HG03039 (cell line): ENCODE measurements around the gene PRKCZ.

Experiments used
- ATAC-seq: cut with Tn5 transposase; IDR thresholded peaks from one replicate; pipeline ENCODE4 v1.9.1; 2021; ENCODE audit warnings: mild to moderate bottlenecking, moderate library complexity; ENCODE audit not compliant: unreplicated experiment

Gene PRKCZ

DNA sequence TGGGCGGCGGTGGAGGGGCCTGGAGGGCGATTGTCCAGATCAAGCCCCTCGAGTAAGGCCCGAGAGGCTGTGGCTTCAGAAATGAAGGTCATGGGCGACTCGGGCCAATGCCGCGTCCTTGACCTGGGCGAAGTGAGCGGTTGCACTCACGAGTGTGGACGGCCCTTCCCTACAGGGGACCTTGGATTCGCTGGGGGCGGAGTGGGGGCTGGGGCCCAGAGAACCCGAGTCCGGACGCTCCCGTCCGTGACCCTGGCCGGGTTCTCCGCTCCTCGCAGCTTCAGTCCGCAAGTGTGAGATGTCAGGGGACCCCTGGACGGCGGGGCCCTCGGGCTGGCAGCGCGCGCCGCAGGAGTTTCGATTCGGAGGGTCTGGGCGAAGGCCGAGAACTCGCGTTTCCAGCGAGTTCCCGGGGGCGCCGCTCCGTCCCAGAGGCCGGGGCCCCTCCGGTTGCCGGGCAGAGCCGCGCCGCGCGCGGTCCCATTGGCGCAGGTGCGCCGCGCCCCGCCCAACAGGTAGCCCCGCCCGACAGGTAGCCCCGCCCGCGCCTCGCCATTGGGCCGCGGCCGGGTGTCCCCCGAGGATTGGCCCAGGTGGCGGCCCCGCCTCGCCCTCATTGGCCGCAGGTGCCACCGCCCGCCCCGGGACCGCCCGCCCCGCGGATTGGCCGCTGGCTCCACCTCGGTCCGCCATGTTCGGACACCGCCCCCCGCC, at the start of gene PRKCZ:
PRKCZ (plus strand) TSS at position 694 of the 714 bp plus-strand sequence. CDS start 220 bp downstream, outside the sequence.
- ATAC-seq, result peak; percentile 52

DNA sequence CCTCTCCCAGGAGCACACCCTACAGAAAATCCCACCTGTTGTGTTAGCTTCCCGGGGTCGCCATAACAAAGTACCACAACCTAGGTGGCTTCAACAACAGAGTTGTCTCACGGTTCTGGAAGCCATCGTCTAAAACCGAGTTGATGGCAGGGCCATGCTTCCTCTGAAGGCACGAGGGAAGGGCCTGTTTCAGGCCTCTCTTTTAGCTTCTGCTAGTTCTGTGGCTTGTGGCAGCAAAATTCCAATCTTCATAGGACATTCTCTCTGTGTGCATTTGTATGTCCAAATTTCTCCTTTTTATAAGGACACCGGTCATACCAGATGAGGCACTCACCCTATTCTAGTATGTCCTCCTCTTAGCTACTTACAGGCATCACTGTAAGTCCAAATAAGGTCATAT, 49.8 kb upstream of the PRKCZ start:
- ATAC-seq, result no peak

DNA sequence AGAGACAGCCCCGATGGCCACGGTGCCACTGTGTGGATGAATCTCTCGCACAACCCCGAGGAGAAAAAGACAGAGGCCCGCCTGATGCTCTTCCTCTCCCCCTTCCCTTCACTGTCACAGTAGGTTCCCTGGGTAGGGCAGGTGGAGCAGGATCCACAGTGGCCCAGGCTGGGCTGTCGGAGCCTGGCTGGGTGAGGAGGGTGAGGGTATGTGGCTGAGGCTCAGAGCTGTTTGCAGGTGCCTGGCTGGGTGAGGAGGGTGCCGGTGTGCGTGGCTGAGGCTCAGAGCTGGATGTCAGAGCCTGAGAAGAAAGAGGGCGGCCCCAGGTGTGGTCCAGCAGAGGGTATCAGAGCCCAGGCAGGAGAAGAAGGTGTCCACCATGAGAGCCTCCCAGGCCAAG, 49.4 kb upstream of the PRKCZ start:
- no peak for ATAC-seq

DNA sequence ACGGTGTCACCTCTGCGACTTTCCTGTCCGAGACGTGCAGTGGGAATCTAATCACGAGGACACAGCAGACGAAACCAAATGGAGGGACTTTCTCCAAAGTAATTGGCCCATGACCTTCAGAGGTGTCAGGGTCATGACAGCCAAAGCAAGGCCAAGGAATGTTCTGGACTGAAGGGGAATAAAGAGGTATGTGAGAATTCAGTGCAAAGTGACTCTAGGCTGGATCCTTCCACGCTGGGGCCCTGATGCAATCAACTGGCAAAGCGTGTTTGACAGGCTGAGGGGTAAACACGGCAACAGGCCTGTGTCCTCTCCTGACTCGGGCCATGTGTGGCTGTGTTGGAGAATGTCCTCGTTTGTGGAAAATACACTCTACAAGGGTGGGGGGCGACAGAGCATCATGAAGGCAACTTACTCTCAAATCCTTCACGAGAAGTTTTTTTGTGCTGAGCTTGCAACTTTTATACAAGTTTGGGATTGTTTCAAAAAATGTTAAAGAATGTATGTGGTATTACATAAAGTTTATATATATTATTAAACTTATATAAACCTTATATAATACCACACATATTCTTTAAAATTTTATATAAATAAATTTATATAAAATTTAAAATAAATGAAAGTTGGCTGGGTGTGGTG, 48.3 kb upstream of the PRKCZ start:
- no peak for ATAC-seq

DNA sequence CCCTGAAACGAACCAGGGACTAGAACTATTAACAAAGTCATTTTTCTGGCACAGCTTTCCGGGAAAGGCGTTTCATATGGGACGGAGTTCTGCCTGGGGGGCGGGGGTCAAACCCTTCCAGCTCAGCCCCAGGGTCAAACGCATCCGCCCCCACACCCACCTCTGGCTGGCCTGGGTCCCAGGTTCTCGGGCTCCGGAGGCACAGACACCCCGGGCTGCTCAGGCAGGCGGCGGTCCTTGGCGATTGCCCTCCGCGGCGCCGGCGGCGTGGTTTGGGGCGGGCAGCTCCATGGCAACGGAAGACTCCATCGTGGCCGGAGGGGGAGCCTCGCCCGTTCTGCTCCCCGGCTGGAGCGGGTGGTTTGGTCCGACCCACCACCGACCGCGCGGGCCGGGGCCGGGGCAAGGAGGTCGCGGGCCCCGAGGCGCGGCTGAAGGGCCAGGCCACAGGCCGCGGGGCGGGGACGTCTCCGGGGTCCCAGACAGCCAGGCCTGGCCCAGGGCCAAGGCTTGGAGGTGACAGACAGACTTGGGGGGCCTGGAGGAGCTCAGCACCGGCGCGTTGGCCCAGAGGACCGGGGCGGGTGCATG, 46.6 kb upstream of the PRKCZ start, which contains the start of gene CFAP74:
CFAP74 (minus strand) TSS at position 246 of the 591 bp plus-strand sequence. CDS start 12,830 bp downstream, outside the sequence.
- no peak for ATAC-seq

DNA sequence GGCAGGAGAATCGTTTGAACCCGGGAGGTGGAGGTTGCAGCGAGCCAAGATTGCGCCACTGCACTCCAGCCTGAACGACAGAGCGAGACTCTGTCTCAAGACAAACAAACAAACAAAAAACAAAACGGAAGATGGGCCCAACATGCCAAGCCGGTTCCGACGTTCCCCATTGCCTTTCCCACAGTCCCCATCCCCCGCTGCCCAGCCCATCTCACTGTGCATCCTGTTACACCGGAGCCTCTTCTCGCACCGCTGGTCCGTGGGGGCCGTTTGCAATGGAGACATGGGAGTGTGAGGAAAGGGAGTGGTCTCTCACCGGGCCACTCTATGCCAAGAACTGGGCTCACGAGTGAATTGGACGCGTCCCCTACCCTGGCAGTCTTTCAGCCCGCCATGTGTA, 45.4 kb upstream of the PRKCZ start:
- no peak for ATAC-seq

DNA sequence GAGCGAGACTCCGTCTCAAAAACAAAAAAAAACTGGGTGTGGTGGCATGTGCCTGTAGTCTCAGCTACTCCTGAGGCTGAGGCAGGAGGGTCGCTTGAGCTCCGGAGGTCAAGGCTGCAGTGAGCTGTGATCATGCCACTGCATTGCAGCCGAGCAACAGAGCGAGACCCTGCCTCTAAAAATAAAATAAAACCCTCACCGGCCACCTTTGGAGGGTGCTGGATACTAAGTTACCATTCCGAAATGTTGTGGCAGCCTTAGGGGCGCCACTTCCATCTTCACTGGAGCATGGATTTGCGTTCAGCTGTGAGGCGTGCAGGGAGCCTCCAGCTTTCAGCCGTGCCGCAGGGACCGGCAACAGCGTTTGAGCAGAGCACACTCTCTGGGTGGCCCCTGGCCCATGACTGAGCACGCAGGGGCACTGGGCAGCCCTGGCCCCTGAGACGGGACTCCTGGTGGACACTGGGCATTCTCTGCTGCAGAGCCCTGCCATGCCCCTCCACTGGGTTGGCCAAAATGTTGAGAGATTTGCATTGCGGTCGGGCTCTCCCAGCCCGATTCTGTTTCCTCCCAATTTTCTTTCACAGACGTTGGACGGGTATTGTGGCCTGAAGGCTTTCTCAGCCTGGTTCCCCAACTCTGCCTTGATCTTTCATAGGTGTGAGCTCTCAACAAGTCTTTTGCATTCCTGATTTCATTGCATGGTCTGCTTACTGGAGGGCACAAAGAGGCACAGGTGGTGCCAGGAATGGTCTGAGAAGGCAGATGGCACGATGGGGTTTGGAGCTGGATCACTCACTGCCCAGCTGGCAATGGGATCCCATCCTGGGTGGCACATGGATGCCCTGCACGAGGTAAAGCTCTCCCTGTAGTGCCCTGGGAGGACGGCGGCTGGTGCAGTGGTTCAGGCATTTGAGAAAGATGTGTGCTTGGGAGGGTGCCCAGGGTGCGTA, 40.8 kb upstream of the PRKCZ start:
- no peak for ATAC-seq

DNA sequence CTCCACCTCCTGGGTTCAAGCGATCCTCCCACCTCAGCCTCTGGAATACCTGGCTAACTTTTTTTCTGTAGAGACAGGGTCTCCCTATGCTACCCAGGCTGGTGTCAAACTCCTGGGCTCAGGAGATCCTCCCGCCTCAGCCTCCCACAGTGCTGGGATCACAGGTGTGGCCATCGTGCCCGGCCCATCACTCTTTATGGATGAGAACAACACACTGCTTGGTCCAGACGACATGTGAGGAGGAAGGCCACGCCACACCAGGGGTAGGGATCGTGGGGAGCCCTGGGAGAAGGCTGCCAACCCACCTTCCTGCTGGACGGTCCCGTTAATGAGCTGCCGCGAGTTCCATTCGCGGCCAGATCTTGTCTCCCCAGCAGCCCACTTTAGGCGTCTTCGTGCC, 36.0 kb upstream of the PRKCZ start:
- no peak for ATAC-seq

DNA sequence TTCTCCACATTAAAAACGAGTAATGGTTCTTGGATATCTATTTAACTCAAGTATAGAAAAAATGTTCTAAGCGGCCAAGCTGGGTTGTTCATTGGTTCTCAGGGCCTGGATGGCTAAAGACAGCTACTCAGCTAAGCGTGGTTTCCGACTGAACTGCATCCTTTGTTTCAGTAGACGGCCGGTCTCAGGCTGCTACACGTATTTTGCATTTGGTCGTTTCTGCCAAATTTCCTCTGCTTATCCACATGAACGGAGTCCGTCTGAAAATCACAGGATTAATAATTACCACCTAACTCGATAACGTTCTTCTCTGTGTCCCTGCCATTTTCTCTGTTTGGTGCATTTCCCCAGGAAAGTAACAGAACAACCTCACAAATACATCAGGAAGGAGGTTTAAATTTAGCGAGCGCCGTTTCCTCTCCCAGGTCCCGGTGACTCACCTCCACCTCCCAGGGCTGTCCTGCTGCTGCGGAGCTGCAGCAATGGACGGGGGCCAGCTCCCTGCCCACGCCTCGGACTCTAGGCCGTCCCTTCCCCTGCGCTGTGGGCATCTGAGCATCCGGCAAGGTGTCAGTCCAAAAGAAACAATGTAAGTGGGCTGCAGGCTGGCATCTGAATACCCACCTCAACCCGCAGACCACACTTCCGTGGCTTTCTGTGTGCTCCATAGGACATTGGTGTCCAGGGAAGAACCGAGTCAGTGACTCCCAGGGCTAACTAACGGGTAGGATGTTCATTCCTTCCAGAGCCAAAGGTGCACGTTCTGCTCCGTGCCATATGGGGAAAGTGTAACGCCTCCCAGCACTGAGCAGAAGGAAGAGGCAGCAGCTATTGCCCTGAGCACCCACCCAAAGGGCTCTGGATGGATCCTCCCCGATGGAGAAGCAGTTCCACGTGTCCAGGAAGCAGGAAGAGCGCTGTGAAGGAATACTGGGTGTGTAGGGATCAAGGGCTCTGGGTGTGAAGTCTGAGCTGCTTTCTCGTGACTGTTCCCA, 35.2 kb upstream of the PRKCZ start:
- ATAC-seq, result no peak

DNA sequence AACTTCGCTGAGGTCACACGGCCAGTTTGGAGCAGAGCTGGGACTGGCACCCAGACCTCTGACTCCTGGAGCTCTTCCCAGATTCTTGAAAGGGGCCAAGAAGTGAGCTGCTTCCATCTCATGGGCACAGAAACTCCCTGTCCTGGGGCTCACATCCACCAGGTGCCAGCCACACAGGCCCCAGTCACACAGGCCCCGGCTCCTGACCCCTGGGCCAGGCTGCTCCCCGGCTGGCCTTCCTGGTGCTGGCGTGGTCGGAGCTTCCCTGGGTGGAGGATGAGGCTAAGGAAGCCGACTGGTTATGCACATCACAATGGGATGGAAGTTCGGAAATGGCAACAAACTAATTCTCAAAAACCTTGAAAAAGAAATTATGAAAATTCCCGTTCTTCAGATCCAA, 34.1 kb upstream of the PRKCZ start:
- ATAC-seq, result no peak

DNA sequence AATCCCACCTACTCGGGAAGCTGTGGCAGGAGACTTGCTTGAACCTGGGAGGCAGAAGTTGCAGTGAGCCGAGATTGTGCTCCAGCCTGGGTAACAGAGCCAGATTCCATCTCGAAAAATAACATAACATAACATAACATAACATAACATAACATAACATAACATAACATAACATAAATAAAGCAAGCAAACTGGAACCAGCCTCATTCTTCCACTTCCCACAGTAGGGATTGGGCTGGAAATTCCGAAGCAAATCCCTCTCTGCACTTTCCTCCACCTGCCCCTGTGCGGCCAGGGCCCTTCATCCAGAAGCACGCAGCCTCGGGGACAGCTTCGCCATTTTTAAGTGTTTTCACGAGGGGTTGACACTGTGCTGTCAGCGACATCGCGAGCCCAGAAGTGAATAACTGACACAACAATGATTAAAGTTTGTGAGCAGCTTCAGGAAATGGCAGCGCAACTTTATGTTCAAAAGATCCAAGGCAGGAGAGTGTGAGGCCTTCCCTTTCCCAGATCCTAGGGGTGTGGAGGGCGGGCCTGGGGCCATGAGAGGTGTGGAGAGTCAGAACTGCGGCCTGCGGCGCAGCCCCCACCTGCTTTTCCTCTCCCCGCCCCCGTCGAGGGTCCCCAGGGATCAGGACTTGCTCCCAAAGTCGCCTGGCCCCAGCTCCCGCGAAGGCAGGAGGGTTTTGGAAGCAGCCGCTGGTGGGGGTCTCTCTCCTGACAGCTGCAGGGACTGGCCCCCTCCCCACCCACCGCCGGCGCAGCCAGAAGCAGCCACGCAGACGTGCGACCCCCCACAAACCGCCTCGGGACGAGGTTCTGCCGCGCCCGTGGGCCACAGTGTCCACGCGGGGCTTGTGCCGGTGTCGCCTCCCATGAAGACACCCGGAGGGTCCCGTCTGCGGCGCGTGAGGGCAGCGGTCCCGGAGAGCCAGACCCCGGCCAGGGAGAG, 31.7 kb upstream of the PRKCZ start:
- no peak for ATAC-seq

DNA sequence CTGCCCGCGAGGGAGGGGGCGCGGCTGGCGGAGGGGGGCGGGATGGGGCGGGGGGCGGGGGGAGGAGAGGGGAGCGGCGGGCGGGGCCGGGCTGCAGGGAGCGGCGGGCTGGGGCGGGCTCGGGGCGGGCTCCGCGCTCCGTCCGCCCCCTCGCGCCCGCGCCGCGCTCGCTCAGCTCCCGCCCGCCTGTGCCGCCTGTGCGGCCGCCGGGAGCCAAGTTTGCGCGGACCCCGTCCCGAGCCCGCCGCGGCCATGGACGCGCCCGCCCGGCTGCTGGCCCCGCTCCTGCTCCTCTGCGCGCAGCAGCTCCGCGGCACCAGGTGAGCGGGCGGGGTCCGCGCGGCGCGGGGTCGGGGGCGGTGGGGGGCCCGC, 31.1 kb upstream of the PRKCZ start, which contains the start of gene GABRD:
GABRD (plus strand) TSS at position 174 of the 372 bp plus-strand sequence; CDS start at position 253, 79 bp downstream.
- ATAC-seq, result no peak

DNA sequence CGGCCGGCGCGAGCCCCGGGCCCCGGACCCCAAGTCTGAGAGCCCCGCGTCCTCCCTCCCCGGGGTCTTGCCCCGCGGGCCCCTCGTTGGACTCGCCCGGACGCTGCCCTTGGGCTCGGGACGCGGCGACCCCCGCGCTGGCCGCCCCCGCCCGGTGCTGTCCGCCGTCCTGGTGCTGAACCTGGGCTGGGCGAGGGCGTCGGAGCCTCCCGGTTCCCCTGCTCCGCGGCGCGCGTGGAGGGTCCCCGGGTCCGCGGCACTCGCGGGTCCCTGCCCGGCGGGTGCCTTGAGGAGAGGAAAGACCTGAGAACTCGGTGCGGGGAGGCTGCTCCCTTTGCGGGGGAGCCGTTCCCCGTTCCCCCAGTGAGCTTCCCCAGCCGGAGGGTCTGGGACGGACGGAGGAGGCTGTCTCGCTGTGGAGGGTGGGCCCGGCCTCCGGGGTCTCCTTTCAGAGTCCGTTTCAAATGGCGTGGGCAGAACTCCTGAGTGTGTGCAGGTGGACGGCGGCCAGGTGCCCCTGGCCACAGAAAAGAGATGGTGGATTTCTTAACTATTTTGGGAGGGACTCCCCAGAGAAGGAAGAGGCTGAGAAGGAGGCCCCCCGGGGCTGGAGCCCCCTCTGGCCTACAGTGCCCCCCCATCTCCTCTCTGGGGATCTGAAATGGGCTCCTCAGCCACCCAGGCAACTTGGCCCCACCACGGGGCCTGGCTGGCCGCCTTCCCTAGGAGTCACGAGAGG, 30.5 kb upstream of the PRKCZ start:
- ATAC-seq, result no peak

DNA sequence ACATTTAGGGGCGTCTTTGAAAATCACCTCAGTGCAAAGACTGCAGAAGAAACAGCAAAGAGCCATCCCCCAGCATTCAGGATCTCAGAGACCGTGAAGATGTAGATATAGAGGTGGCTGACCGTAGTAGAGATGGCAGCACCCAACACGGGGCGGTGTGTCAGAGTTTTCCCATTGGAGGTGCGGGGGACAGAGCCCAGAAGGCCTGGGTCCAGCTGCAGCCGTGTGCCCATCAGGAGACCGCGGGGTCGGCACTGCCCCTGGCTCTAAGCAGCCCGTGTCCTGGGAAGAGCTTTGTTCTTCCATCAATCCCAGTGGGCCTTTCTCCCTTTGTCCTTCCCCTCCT, 29.9 kb upstream of the PRKCZ start:
- ATAC-seq, result no peak

DNA sequence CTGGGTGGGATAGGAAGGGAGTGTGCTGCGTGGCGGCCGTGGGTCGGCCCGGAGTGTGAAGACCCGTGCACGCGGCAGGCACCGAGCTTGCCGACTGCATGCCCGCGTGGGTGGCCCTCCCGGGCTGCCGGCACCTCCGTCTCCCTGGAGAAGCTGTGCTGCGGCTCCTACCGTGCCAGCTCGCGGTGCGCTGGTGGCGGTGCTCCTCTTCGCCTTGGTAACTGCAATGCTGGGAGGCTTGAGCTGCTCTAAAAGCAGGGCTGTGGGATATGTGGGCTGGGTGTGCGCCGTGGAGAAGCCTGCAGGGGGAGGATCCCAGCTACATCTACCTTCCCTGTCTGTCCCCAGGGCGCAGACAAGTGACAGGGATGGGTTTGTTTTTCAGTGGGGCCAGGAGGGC, 28.7 kb upstream of the PRKCZ start:
- ATAC-seq, result no peak

DNA sequence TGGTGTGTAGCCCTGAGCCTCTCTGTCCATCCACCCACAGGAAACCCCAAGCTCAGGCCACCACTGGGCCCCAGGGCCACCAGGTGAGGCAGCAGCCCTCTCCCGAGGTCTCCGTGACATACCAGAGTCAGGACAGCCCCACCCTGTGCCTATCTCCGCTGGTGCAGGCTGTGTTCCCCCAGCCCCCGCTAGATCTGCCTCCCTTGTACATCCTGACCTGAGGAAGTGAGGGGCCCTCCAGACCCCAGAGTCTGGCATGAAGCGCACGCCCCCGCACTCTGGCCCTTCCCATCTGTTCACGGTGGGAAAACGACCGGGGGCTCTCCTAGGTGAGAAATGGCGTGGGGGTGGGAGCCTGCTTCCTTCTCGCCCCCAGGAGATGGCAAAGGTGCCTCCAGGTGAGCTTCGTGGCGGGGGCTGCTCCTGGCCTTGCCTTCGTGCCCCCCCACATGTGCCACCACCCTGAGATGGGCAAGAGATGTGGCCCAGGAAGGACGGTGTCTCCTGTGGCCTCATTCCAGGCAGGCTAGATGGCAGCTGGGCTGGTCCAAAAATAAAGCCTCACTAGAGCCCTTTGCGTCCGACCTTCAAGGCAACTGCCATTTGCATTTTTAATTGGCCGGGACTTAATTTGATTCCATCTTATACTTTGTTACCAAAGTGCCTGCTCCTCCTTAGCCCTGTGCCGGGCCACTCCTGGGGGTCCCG, 28.0 kb upstream of the PRKCZ start:
- no peak for ATAC-seq

DNA sequence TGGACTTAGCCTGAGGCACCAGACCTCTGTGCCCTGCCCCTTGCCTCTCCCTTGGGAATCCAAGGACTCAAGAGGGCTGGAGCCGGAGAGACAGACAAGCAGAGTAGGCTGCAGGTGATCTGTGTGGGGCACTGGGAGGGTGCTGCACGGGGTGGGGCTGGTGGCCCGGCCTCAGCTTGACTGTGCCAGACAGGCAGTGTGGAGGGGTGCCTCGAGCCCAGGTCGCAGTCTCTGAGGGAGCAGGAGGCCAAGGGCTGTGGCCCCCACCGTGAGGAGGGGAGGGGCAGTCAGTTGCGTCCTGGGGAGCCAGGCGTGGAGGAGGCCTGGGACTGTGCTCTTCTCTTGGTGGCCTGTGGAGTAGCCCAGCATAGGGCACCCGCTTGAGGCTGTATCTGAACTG, 27.0 kb upstream of the PRKCZ start:
- ATAC-seq, result no peak
